ENCODE results near the gene CFD.
"Not testable (repeated sequence)": the region's sequence is repeated elsewhere in the genome, so short reads cannot be mapped to it uniquely, and the experiment has no call there.

Gene CFD

GRCh38 chr19:853014-853585 lies 6.4 kb upstream of the CFD start:
- no peak for DNase-seq

GRCh38 chr19:853614-854220 lies 5.7 kb upstream of the CFD start:
- DNase-seq, result not testable (repeated sequence)

- no peak for DNase-seq
Measured at GRCh38 chr19:854549-854948, 4.9 kb upstream of the CFD start.

- DNase-seq, result no peak
Measured at GRCh38 chr19:855142-855541, 4.3 kb upstream of the CFD start.

GRCh38 chr19:855566-856120 lies 3.8 kb upstream of the CFD start:
- DNase-seq, result no peak

- no peak for DNase-seq
Measured at GRCh38 chr19:858284-858683, 1.2 kb upstream of the CFD start.

- no peak for DNase-seq
Measured at GRCh38 chr19:861141-861755, 1.8 kb downstream of the CFD start.

GRCh38 chr19:861756-862580 lies 2.5 kb downstream of the CFD start:
- DNase-seq, result peak; percentile 57

- peak; percentile 81 for DNase-seq
Measured at GRCh38 chr19:862581-863314, 3.3 kb downstream of the CFD start.

- DNase-seq, result no peak
Measured at GRCh38 chr19:863315-863620, 3.8 kb downstream of the CFD start.

- no peak for DNase-seq
Measured at GRCh38 chr19:866769-867300, 7.4 kb downstream of the CFD start.

- no peak for DNase-seq
Measured at GRCh38 chr19:867301-867793, 7.9 kb downstream of the CFD start.

- no peak for DNase-seq
Measured at GRCh38 chr19:867855-868457, 8.5 kb downstream of the CFD start.

- no peak for DNase-seq
Measured at GRCh38 chr19:868458-869244, 9.2 kb downstream of the CFD start.

- no peak for DNase-seq
Measured at GRCh38 chr19:869245-870177, 10.0 kb downstream of the CFD start.

- DNase-seq, result no peak
Measured at GRCh38 chr19:870314-870713, 10.8 kb downstream of the CFD start.

GRCh38 chr19:870963-871401 lies 11.5 kb downstream of the CFD start:
- no peak for DNase-seq

GRCh38 chr19:871446-872265 lies 12.2 kb downstream of the CFD start:
- DNase-seq, result no peak
